ENCODE data around the gene CHD1. TPM values are rescaled to one million over a fixed set of nuclear protein-coding genes. Genes with fewer than 3 reads are reported as not detected.

CHD1 gene
- total RNA-seq, 2 donors from 2014 or later, result 59.1 to 59.5 TPM

- H3K4me1 ChIP-seq (ENCODE audit: control insufficient read depth, insufficient read depth, low read length), result peaks cover 2% of the 10 kb centered on the region
- Mint-ChIP-seq H3K9me3 (peaks cover 15% of the 10 kb centered on the region), H3K4me1 (peaks cover 24% of the 10 kb centered on the region), H3K27me3 (ENCODE audit: insufficient read depth) (no peaks in the 10 kb centered on the region), H3K27ac (no peak overlapping the region), H3K36me3 (ENCODE audit: low read depth) (no peaks in the 10 kb centered on the region), H3K4me3 (peak overlapping the region; percentile 14)
- no peak for DNase-seq
- H3K9ac ChIP-seq (ENCODE audit: extremely low read depth, low read length, poor library complexity, severe bottlenecking), result no peak overlapping the region
- peaks cover 25% of the 10 kb centered on the region for H3K9me3 ChIP-seq (ENCODE audit: control insufficient read depth, low read length)
- no peak overlapping the region for H3K27ac ChIP-seq (ENCODE audit: low read depth, low read length)
- no peak overlapping the region for H3K4me3 ChIP-seq (ENCODE audit: low read length)
- no peaks in the 10 kb centered on the region for H3K36me3 ChIP-seq (ENCODE audit: control insufficient read depth, insufficient read depth, low read length)
- 18 to 27% methylated on average over 2 to 3 of the region's 3 CpGs for WGBS, 2 experiments (ENCODE audit: insufficient coverage in 1 of 2, insufficient read length in 1 of 2)
- peaks cover 4% of the 10 kb centered on the region for H3K27me3 ChIP-seq (ENCODE audit: control insufficient read depth, insufficient read depth, low read length, poor library complexity, severe bottlenecking)
- TF ChIP-seq CTCF (conservative IDR thresholded peaks at IDR 0.05), result no peak
Measured at GRCh38 chr5:98963019-98963418, 34.2 kb upstream of the CHD1 start.

- Mint-ChIP-seq H3K27me3 (ENCODE audit: insufficient read depth) (no peaks in the 10 kb centered on the region), H3K4me1 (peaks cover 22% of the 10 kb centered on the region), H3K4me3 (no peak overlapping the region), H3K36me3 (ENCODE audit: low read depth) (no peaks in the 10 kb centered on the region), H3K27ac (no peak overlapping the region), H3K9me3 (peaks cover 15% of the 10 kb centered on the region)
- no peak overlapping the region for H3K27ac ChIP-seq (ENCODE audit: low read depth, low read length)
- peaks cover 25% of the 10 kb centered on the region for H3K9me3 ChIP-seq (ENCODE audit: control insufficient read depth, low read length)
- no peak overlapping the region for H3K9ac ChIP-seq (ENCODE audit: extremely low read depth, low read length, poor library complexity, severe bottlenecking)
- H3K36me3 ChIP-seq (ENCODE audit: control insufficient read depth, insufficient read depth, low read length), result no peaks in the 10 kb centered on the region
- no peak for TF ChIP-seq CTCF (conservative IDR thresholded peaks at IDR 0.05)
- H3K27me3 ChIP-seq (ENCODE audit: control insufficient read depth, insufficient read depth, low read length, poor library complexity, severe bottlenecking), result peaks cover 4% of the 10 kb centered on the region
- H3K4me1 ChIP-seq (ENCODE audit: control insufficient read depth, insufficient read depth, low read length), result peaks cover 2% of the 10 kb centered on the region
- no peak overlapping the region for H3K4me3 ChIP-seq (ENCODE audit: low read length)
- DNase-seq, result no peak
Measured at GRCh38 chr5:98962587-98962986, 33.8 kb upstream of the CHD1 start.

- no peaks in the 10 kb centered on the region for H3K27me3 Mint-ChIP-seq (ENCODE audit: insufficient read depth)
- H3K4me3 Mint-ChIP-seq, result no peak overlapping the region
- Histone ChIP-seq H3K27ac (ENCODE audit: low read depth, low read length) (no peak overlapping the region), H3K9ac (ENCODE audit: extremely low read depth, low read length, poor library complexity, severe bottlenecking) (no peak overlapping the region), H3K36me3 (ENCODE audit: control insufficient read depth, insufficient read depth, low read length) (no peaks in the 10 kb centered on the region), H3K9me3 (ENCODE audit: control insufficient read depth, low read length) (peaks cover 20% of the 10 kb centered on the region), H3K27me3 (ENCODE audit: control insufficient read depth, insufficient read depth, low read length, poor library complexity, severe bottlenecking) (peaks cover 4% of the 10 kb centered on the region), H3K4me3 (ENCODE audit: low read length) (no peak overlapping the region), H3K4me1 (ENCODE audit: control insufficient read depth, insufficient read depth, low read length) (peaks cover 2% of the 10 kb centered on the region)
- no peaks in the 10 kb centered on the region for H3K36me3 Mint-ChIP-seq (ENCODE audit: low read depth)
- WGBS, 2 experiments (ENCODE audit: insufficient coverage in 1 of 2, insufficient read length in 1 of 2), result 79 to 91% methylated on average over 2 to 3 of the region's 3 CpGs
- no peak for TF ChIP-seq CTCF (conservative IDR thresholded peaks at IDR 0.05)
- H3K27ac Mint-ChIP-seq, result no peak overlapping the region
- DNase-seq, result no peak
- peaks cover 22% of the 10 kb centered on the region for H3K4me1 Mint-ChIP-seq
- peaks cover 15% of the 10 kb centered on the region for H3K9me3 Mint-ChIP-seq
Measured at GRCh38 chr5:98961665-98962344, 33.0 kb upstream of the CHD1 start.
